ENCODE results near the gene PLET1. TPM values are rescaled to one million over a fixed set of nuclear protein-coding genes. Genes with fewer than 3 reads are reported as not detected.

PLET1 gene
- total RNA-seq, 1 experiment from 2014 or later = 0.26 TPM

DNA sequence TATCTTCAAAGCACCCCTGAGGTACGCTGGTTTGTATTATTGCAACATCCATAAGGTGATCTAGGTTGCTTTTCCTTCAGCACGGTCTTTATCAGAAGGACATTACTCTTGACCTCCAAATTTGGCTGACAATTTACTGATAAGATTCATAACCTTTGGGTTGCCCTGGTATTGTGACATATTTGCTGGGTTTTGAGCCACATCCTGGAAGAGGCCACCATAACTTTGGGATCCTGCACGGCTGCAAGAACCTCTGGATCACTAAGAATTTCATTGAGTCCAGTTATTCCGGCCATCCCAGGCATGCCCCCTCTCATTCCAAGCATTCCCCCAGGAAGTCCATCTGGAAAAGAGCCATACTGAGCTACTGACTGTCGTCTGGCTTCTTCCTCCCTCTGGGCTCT lies 6.5 kb upstream of the PLET1 start:
- Histone ChIP-seq H3K27ac (ENCODE audit: low read length) (no peak overlapping the region), H3K36me3 (ENCODE audit: low read depth, low read length) (no peaks in the 10 kb centered on the region), H3K4me1 (ENCODE audit: insufficient read depth, low read length) (no peaks in the 10 kb centered on the region), H3K27me3 (ENCODE audit: low read length) (no peaks in the 10 kb centered on the region), H3K4me3 (ENCODE audit: low read length) (no peak overlapping the region), H4K20me1 (ENCODE audit: low read length) (no peaks in the 10 kb centered on the region), H3K9ac (ENCODE audit: low read length) (no peak overlapping the region), H2AFZ (ENCODE audit: low read length) (no peak overlapping the region), H3F3A (ENCODE audit: low read length, unreplicated experiment) (no peaks in the 10 kb centered on the region), H3K9me3 (ENCODE audit: low read length) (no peaks in the 10 kb centered on the region), H3K4me2 (ENCODE audit: low read length) (no peak overlapping the region), H3K9me2 (replicated peaks; ENCODE audit: low read length) (no peaks in the 10 kb centered on the region), H3K79me2 (ENCODE audit: low read length) (no peaks in the 10 kb centered on the region)
- intact Hi-C loops (cut with micrococcal nuclease) = no loop called here
- DNase-seq = no peak
- TF ChIP-seq, protein P1, sequence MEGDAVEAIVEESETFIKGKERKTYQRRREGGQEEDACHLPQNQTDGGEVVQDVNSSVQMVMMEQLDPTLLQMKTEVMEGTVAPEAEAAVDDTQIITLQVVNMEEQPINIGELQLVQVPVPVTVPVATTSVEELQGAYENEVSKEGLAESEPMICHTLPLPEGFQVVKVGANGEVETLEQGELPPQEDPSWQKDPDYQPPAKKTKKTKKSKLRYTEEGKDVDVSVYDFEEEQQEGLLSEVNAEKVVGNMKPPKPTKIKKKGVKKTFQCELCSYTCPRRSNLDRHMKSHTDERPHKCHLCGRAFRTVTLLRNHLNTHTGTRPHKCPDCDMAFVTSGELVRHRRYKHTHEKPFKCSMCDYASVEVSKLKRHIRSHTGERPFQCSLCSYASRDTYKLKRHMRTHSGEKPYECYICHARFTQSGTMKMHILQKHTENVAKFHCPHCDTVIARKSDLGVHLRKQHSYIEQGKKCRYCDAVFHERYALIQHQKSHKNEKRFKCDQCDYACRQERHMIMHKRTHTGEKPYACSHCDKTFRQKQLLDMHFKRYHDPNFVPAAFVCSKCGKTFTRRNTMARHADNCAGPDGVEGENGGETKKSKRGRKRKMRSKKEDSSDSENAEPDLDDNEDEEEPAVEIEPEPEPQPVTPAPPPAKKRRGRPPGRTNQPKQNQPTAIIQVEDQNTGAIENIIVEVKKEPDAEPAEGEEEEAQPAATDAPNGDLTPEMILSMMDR (conservative IDR thresholded peaks at IDR 0.05; ENCODE audit: low read depth, low read length) = no peak
- TF ChIP-seq EZH2 (IDR thresholded peaks at IDR 0.05; ENCODE audit: low read length, unreplicated experiment) (no peak), EZH2phosphoT487 (IDR thresholded peaks at IDR 0.05; ENCODE audit: borderline replicate concordance, low read length) (no peak)
- POLR2A ChIA-PET (ENCODE audit: unreplicated experiment) = no interaction called here
- ATAC-seq = no peak
- CTCF ChIA-PET = no interaction called here
- no TSS peak for BruUV-seq (replicated peaks)

DNA sequence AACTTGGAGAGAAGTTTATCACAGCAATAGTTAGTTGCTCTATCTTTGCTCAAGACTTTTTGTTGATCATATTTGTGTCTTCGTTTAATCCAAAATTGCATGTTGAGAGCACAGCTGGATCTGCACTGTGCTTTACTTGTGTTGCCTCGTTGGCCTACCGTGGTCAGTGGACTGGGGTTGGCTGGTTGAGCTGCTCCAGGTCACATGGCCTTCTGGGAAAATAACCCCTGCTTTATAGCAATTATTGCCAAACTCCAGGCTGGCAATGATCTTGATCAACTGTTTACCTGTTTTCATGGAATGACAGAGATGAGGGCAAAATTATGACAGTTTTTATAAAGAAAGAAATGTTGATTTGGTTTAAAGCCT lies 5.7 kb upstream of the PLET1 start:
- TF ChIP-seq EZH2 (IDR thresholded peaks at IDR 0.05; ENCODE audit: low read length, unreplicated experiment) (no peak), EZH2phosphoT487 (IDR thresholded peaks at IDR 0.05; ENCODE audit: borderline replicate concordance, low read length) (no peak)
- TF ChIP-seq, protein P1 (conservative IDR thresholded peaks at IDR 0.05; ENCODE audit: low read depth, low read length) = no peak
- no TSS peak for BruUV-seq (replicated peaks)
- Histone ChIP-seq H3K79me2 (ENCODE audit: low read length) (no peaks in the 10 kb centered on the region), H3K4me2 (ENCODE audit: low read length) (no peak overlapping the region), H3K4me3 (ENCODE audit: low read length) (no peak overlapping the region), H3K27ac (ENCODE audit: low read length) (no peak overlapping the region), H3K4me1 (ENCODE audit: insufficient read depth, low read length) (no peaks in the 10 kb centered on the region), H3K9me2 (replicated peaks; ENCODE audit: low read length) (no peaks in the 10 kb centered on the region), H3K36me3 (ENCODE audit: low read depth, low read length) (no peaks in the 10 kb centered on the region), H3K27me3 (ENCODE audit: low read length) (no peaks in the 10 kb centered on the region), H3K9ac (ENCODE audit: low read length) (no peak overlapping the region), H4K20me1 (ENCODE audit: low read length) (no peaks in the 10 kb centered on the region), H2AFZ (ENCODE audit: low read length) (no peak overlapping the region), H3K9me3 (ENCODE audit: low read length) (no peaks in the 10 kb centered on the region), H3F3A (ENCODE audit: low read length, unreplicated experiment) (no peaks in the 10 kb centered on the region)
- ChIA-PET CTCF (no interaction called here), POLR2A (ENCODE audit: unreplicated experiment) (no interaction called here)
- ATAC-seq = no peak
- intact Hi-C loops (cut with micrococcal nuclease) = no loop called here
- DNase-seq = no peak

DNA sequence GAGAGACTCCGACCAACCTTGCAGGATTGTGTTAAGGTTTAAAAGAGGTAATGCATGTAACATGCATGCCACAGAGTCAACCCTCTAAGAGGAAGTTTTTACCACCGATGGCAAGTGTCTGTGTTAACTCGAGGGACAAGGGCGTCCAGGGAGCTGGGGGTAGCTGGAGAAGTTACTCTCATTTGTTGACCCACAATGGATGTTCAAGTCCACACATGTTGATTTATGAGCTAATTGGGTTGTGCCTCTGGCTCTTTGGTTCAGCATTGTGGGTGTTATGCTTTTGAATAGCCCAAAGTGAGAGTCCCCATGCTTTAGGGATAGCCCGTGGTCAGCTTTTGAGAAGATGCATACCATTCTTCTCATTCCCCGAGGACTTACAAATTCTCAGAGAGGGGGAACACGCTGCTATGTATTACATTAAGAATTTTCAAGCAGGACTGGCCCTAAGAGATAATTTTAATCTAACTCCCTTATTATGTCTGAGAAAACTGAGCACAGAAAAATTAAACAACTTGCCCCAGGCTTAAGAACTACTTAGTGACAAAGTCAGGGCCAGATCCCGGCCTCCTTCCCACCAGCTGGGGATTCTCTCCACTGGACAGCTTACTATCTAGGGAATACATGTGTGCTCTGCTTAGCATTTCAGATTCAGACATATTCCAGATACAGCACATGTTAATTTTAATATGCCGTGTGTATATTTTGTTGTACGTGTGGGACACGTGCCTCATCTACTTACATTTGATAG lies 5.2 kb upstream of the PLET1 start:
- H3K27ac ChIP-seq (ENCODE audit: low read length) = no peak overlapping the region
- H3K4me3 ChIP-seq (ENCODE audit: low read length) = no peak overlapping the region
- no peak for DNase-seq
- TF ChIP-seq EZH2phosphoT487 (IDR thresholded peaks at IDR 0.05; ENCODE audit: borderline replicate concordance, low read length) = no peak
- no peak for TF ChIP-seq EZH2 (IDR thresholded peaks at IDR 0.05; ENCODE audit: low read length, unreplicated experiment)
- TF ChIP-seq, protein P1 (conservative IDR thresholded peaks at IDR 0.05; ENCODE audit: low read depth, low read length) = no peak
- POLR2A ChIA-PET (ENCODE audit: unreplicated experiment) = no interaction called here
- CTCF ChIA-PET = no interaction called here
- H2AFZ ChIP-seq (ENCODE audit: low read length) = no peak overlapping the region
- no TSS peak for BruUV-seq (replicated peaks)
- ATAC-seq = no peak
- H3K9ac ChIP-seq (ENCODE audit: low read length) = no peak overlapping the region
- H3K79me2 ChIP-seq (ENCODE audit: low read length) = no peaks in the 10 kb centered on the region
- H3K27me3 ChIP-seq (ENCODE audit: low read length) = no peaks in the 10 kb centered on the region
- no peaks in the 10 kb centered on the region for H3K9me3 ChIP-seq (ENCODE audit: low read length)
- no peaks in the 10 kb centered on the region for H3K9me2 ChIP-seq (replicated peaks; ENCODE audit: low read length)
- intact Hi-C loops (cut with micrococcal nuclease) = no loop called here
- no peaks in the 10 kb centered on the region for H3F3A ChIP-seq (ENCODE audit: low read length, unreplicated experiment)
- no peak overlapping the region for H3K4me2 ChIP-seq (ENCODE audit: low read length)
- H4K20me1 ChIP-seq (ENCODE audit: low read length) = no peaks in the 10 kb centered on the region
- peaks cover 2% of the 10 kb centered on the region for H3K4me1 ChIP-seq (ENCODE audit: insufficient read depth, low read length)
- H3K36me3 ChIP-seq (ENCODE audit: low read depth, low read length) = no peaks in the 10 kb centered on the region

Measured in PC-3 (cell line).